Endothelial cell of umbilical vein (primary cell): Measurements from ENCODE around the gene PNPLA2.

Experiments
- CTCF ChIP-seq, 2 donors: IDR thresholded peaks; 1 replicate in 1 of 2; 2 replicates in 1 of 2; pipeline ENCODE4 v1.5.1; 2011; ENCODE audit warnings: low read length in 2 of 2, mild to moderate bottlenecking in 2 of 2, moderate library complexity in 2 of 2, control low read depth in 1 of 2, inconsistent platforms in 1 of 2, low read depth in 1 of 2; ENCODE audit not compliant: insufficient read depth in 1 of 2; ENCODE audit errors: extremely low read depth in 1 of 2
- EZH2 ChIP-seq: IDR thresholded peaks from 2 replicates; pipeline ENCODE4 v1.6.1; 2012; ENCODE audit warnings: borderline replicate concordance, low read depth, mild to moderate bottlenecking, moderate library complexity, low read length, inconsistent platforms; ENCODE audit not compliant: severe bottlenecking
- FOS ChIP-seq: IDR thresholded peaks from 2 replicates; pipeline ENCODE4 v1.6.1; 2011; ENCODE audit warnings: mild to moderate bottlenecking, low read length, moderate library complexity, borderline replicate concordance; ENCODE audit not compliant: insufficient read depth
- JUN ChIP-seq: IDR thresholded peaks from 2 replicates; pipeline ENCODE4 v1.6.1; 2011; ENCODE audit warnings: borderline replicate concordance, low read depth; ENCODE audit not compliant: insufficient read length, insufficient read depth
- MAX ChIP-seq: IDR thresholded peaks from 2 replicates; pipeline ENCODE4 v1.6.1; 2011; ENCODE audit not compliant: insufficient read depth, insufficient read length
- POLR2A ChIP-seq: IDR thresholded peaks from 2 replicates; pipeline ENCODE4 v1.6.1; 2012; ENCODE audit warnings: low read depth, mild to moderate bottlenecking, control low read depth, low read length

DNA sequence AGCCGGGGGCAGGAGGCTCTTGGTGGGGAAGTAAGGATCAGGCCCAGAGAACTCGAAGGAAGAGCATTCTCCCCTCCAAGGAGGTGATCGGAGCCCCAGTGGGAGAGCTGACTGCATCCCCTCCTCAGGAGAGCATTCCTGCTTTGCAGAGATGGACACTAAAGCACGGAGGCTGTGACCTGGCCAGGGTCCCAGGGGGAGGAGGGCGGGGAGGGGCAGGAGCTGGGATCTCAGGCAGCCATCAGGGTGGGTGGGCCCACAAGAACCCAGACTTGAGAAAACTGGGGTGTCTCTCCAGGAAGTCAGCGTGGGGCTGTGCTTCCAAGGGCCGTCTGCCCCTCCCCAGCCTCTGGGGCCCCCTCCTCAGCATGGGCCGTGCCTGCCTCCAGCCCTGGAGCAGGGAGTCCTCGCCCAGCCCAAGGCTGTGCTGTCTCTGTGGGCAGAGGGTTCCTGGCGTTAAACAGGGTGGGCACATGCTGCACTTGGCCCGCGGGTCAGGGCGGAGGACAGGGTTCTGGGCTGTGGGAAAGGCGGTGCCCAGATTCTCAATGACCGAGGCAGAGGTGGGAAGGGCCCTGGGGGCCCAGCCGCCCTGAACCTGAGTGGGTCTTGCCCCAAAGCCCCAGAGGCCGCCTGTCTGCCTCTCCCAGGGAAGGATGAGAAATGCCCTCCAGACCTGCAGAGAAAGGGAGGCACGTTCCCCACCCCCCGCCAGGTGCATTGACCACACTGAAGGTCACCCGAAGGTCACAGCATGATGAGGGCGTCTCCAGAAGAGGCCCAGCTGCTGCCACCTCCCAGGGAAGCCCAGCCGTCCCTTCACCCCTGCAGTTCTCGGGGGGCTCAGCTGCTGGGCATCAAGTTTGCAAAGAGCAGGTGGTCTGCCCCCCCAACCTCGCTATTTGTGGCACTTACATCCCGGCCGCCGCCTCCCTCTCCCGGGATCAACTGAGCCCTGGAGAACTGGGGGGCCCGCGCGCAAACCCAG is 29.5 kb upstream of the PNPLA2 start:
- TF ChIP-seq EZH2, result no peak
- TF ChIP-seq POLR2A, result no peak
- TF ChIP-seq JUN, result no peak
- no peak for TF ChIP-seq CTCF (IDR thresholded peaks at IDR 0.05; ENCODE audit: extremely low read depth in 1 of 2, insufficient read depth in 1 of 2, low read depth in 1 of 2, low read length in 2 of 2)
- no peak for TF ChIP-seq MAX
- no peak for TF ChIP-seq FOS
